PC-9 (cell line): ENCODE results near the gene RPS15.
"Not testable (repeated sequence)": the region's sequence is repeated elsewhere in the genome, so short reads cannot be mapped to it uniquely, and the experiment has no call there.

Experiments
- EZH2 ChIP-seq: fragments of 200-600 bp; sonication (generic); IDR thresholded peaks from 2 replicates; pipeline ENCODE4 v1.8.0; 2017; ENCODE audit warnings: antibody characterized with exemption, low read depth
- TF ChIP-seq, protein P1 (sequence below): fragments of 200-600 bp; sonication (generic); conservative IDR thresholded peaks from 2 replicates; pipeline ENCODE4 v1.6.1; 2017; ENCODE audit warnings: mixed run types, antibody characterized with exemption, mild to moderate bottlenecking, moderate library complexity

DNA sequence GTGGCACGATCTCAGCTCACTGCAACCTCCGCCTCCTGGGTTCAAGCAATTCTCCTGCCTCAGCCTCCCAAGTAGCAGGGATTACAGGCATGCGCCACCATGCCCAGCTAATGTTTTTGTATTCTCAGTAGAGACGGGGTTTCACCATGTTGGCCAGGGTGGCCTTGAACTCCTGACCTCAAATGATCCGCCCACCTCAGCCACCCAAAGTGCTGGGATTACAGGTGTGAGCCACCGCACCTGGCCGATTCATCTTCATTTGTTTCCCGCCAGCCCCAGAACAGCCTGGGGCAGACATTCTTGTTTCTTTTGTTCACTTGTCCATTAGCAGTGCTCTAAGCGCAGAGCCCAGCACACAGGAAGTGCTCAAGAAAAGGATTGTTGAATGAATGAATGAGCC, 38.9 kb downstream of the RPS15 start:
- TF ChIP-seq, protein P1, sequence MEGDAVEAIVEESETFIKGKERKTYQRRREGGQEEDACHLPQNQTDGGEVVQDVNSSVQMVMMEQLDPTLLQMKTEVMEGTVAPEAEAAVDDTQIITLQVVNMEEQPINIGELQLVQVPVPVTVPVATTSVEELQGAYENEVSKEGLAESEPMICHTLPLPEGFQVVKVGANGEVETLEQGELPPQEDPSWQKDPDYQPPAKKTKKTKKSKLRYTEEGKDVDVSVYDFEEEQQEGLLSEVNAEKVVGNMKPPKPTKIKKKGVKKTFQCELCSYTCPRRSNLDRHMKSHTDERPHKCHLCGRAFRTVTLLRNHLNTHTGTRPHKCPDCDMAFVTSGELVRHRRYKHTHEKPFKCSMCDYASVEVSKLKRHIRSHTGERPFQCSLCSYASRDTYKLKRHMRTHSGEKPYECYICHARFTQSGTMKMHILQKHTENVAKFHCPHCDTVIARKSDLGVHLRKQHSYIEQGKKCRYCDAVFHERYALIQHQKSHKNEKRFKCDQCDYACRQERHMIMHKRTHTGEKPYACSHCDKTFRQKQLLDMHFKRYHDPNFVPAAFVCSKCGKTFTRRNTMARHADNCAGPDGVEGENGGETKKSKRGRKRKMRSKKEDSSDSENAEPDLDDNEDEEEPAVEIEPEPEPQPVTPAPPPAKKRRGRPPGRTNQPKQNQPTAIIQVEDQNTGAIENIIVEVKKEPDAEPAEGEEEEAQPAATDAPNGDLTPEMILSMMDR: not testable (repeated sequence)
- not testable (repeated sequence) for TF ChIP-seq EZH2
